Fibroblast of skin of left biceps (primary cell): Measurements from ENCODE around the gene HOXB7.

Experiments
- DNase-seq, 2 experiments: peaks; one replicate each; pipeline ENCODE4 v3.0.0-alpha.2; 2013; ENCODE audit warnings: low read depth in 2 of 2

The HOXB7 gene

GRCh38 chr17:48623583-48623982 is 12.8 kb upstream of the HOXB7 start:
- no peak for DNase-seq

GRCh38 chr17:48622857-48623256 is 12.0 kb upstream of the HOXB7 start:
- DNase-seq: no peak

- no peak for DNase-seq
Measured at GRCh38 chr17:48621410-48622392, 10.9 kb upstream of the HOXB7 start.

- no peak for DNase-seq
Measured at GRCh38 chr17:48620461-48621139, 9.8 kb upstream of the HOXB7 start.

GRCh38 chr17:48619826-48620449 is 9.1 kb upstream of the HOXB7 start:
- no peak for DNase-seq

GRCh38 chr17:48618256-48618896 is 7.6 kb upstream of the HOXB7 start:
- DNase-seq: peak in 1 of 2 experiments; percentile 61

GRCh38 chr17:48617471-48618255 is 6.8 kb upstream of the HOXB7 start:
- no peak for DNase-seq

GRCh38 chr17:48616717-48617470 is 6.1 kb upstream of the HOXB7 start:
- no peak for DNase-seq

GRCh38 chr17:48615963-48616716 is 5.3 kb upstream of the HOXB7 start:
- no peak for DNase-seq

- no peak for DNase-seq
Measured at GRCh38 chr17:48615047-48615962, 4.5 kb upstream of the HOXB7 start, which contains the start of gene HOXB8. Gene HOXB8, minus strand, starts transcription at chr17:48615292. Its CDS starts 588 bp downstream, at chr17:48614704.

GRCh38 chr17:48613862-48614694 is 3.3 kb upstream of the HOXB7 start:
- no peak for DNase-seq

GRCh38 chr17:48612854-48613691 is 2.3 kb upstream of the HOXB7 start:
- no peak for DNase-seq

GRCh38 chr17:48612456-48612853 is 1.6 kb upstream of the HOXB7 start:
- no peak for DNase-seq

GRCh38 chr17:48611681-48612455 is 1.1 kb upstream of the HOXB7 start:
- no peak for DNase-seq

GRCh38 chr17:48611213-48611612 is 396 bp upstream of the HOXB7 start:
- no peak for DNase-seq

- no peak for DNase-seq
Measured at GRCh38 chr17:48609759-48610281, 997 bp downstream of the HOXB7 start.
